MM.1S (cell line): ENCODE results near the gene KCNG2.

ENCODE experiments used
- DNase-seq: peaks from one replicate; pipeline ENCODE4 v3.0.0-alpha.2; 2015
- H2AFZ ChIP-seq: fragments of 300-600 bp; sonication (generic); 2 replicates; pipeline ENCODE4 v1.6.0; 2016; ENCODE audit warnings: antibody characterized with exemption, low read length
- H3F3A ChIP-seq: fragments of 300-600 bp; sonication (generic); 2 replicates; pipeline ENCODE4 v1.6.1; 2016; ENCODE audit warnings: mild to moderate bottlenecking, antibody characterized with exemption, low read length, moderate library complexity, mixed read lengths; ENCODE audit not compliant: insufficient read depth
- H3K27ac ChIP-seq: fragments of 300-600 bp; sonication (generic); 2 replicates; pipeline ENCODE4 v1.5.1; 2016; ENCODE audit warnings: mild to moderate bottlenecking, low read length
- H3K27me3 ChIP-seq: fragments of 300-600 bp; sonication (generic); replicated peaks from 2 replicates; pipeline ENCODE4 v1.6.0; 2016; ENCODE audit warnings: low read length; ENCODE audit not compliant: insufficient read depth
- H3K36me3 ChIP-seq: fragments of 300-600 bp; sonication (generic); replicated peaks from 2 replicates; pipeline ENCODE4 v1.6.1; 2016; ENCODE audit warnings: mild to moderate bottlenecking, low read length, mixed read lengths; ENCODE audit not compliant: insufficient read depth
- H3K4me1 ChIP-seq: fragments of 300-600 bp; sonication (generic); 2 replicates; pipeline ENCODE4 v1.6.1; 2016; ENCODE audit warnings: low read length, mixed read lengths
- H3K4me2 ChIP-seq: fragments of 300-600 bp; sonication (generic); 2 replicates; pipeline ENCODE4 v1.6.0; 2016; ENCODE audit warnings: low read depth, low read length
- H3K4me3 ChIP-seq: fragments of 300-600 bp; sonication (generic); 2 replicates; pipeline ENCODE4 v1.5.1; 2016; ENCODE audit warnings: low read length, mixed read lengths
- H3K79me2 ChIP-seq: fragments of 300-600 bp; sonication (generic); 2 replicates; pipeline ENCODE4 v1.6.1; 2016; ENCODE audit warnings: mixed run types, low read length, mixed read lengths
- H3K9ac ChIP-seq: fragments of 300-600 bp; sonication (generic); 2 replicates; pipeline ENCODE4 v1.6.1; 2016; ENCODE audit warnings: low read length, mixed read lengths
- H3K9me2 ChIP-seq: fragments of 300-600 bp; sonication (generic); replicated peaks from 2 replicates; pipeline ENCODE4 v1.6.1; 2016; ENCODE audit warnings: mild to moderate bottlenecking, low read length, mixed read lengths; ENCODE audit not compliant: insufficient read depth
- H3K9me3 ChIP-seq: fragments of 300-600 bp; sonication (generic); replicated peaks from 2 replicates; pipeline ENCODE4 v1.6.1; 2016; ENCODE audit warnings: mild to moderate bottlenecking, low read length, mixed read lengths; ENCODE audit not compliant: insufficient read depth
- H4K20me1 ChIP-seq: fragments of 300-600 bp; sonication (generic); 2 replicates; pipeline ENCODE4 v1.6.1; 2016; ENCODE audit warnings: mild to moderate bottlenecking, low read length, moderate library complexity, mixed read lengths; ENCODE audit not compliant: insufficient read depth
- EZH2 ChIP-seq: fragments of 300-600 bp; sonication (generic); optimal IDR thresholded peaks from 2 replicates; pipeline ENCODE3; 2017; ENCODE audit warnings: low read depth, mild to moderate bottlenecking, antibody characterized with exemption, low read length, mixed read lengths
- EZH2phosphoT487 ChIP-seq: fragments of 300-600 bp; sonication (generic); IDR thresholded peaks from 2 replicates; pipeline ENCODE4 v1.6.1; 2018; ENCODE audit warnings: antibody characterized with exemption, low read length
- TF ChIP-seq, protein P1 (sequence below): fragments of 300-600 bp; sonication (generic); IDR thresholded peaks from 2 replicates; pipeline ENCODE4 v1.5.1; 2016; ENCODE audit warnings: antibody characterized with exemption, low read length, mixed read lengths

Gene KCNG2

GRCh38 chr18:79856119-79857007 is 58.6 kb downstream of the KCNG2 start:
- H3K9ac ChIP-seq: no peak overlapping the region
- H3K9me2 ChIP-seq: no peaks in the 10 kb centered on the region
- no peaks in the 10 kb centered on the region for H4K20me1 ChIP-seq
- H3K4me2 ChIP-seq: no peak overlapping the region
- no peak overlapping the region for H2AFZ ChIP-seq
- H3K27me3 ChIP-seq: no peaks in the 10 kb centered on the region; the same call in 1 of the 2 replicates
- H3K27ac ChIP-seq: no peak overlapping the region
- no peaks in the 10 kb centered on the region for H3K4me1 ChIP-seq
- no peak for TF ChIP-seq EZH2
- TF ChIP-seq EZH2phosphoT487: no peak
- TF ChIP-seq, protein P1, sequence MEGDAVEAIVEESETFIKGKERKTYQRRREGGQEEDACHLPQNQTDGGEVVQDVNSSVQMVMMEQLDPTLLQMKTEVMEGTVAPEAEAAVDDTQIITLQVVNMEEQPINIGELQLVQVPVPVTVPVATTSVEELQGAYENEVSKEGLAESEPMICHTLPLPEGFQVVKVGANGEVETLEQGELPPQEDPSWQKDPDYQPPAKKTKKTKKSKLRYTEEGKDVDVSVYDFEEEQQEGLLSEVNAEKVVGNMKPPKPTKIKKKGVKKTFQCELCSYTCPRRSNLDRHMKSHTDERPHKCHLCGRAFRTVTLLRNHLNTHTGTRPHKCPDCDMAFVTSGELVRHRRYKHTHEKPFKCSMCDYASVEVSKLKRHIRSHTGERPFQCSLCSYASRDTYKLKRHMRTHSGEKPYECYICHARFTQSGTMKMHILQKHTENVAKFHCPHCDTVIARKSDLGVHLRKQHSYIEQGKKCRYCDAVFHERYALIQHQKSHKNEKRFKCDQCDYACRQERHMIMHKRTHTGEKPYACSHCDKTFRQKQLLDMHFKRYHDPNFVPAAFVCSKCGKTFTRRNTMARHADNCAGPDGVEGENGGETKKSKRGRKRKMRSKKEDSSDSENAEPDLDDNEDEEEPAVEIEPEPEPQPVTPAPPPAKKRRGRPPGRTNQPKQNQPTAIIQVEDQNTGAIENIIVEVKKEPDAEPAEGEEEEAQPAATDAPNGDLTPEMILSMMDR: no peak
- no peaks in the 10 kb centered on the region for H3K79me2 ChIP-seq
- no peaks in the 10 kb centered on the region for H3K36me3 ChIP-seq
- DNase-seq: no peak
- H3K4me3 ChIP-seq: no peak overlapping the region
- no peaks in the 10 kb centered on the region for H3K9me3 ChIP-seq
- H3F3A ChIP-seq: no peaks in the 10 kb centered on the region

GRCh38 chr18:79857082-79857671 is 59.4 kb downstream of the KCNG2 start:
- H3K4me1 ChIP-seq: no peaks in the 10 kb centered on the region
- H3K9me2 ChIP-seq: no peaks in the 10 kb centered on the region
- H3K4me2 ChIP-seq: no peak overlapping the region
- no peaks in the 10 kb centered on the region for H4K20me1 ChIP-seq
- H3K36me3 ChIP-seq: no peaks in the 10 kb centered on the region
- no peaks in the 10 kb centered on the region for H3F3A ChIP-seq
- no peak for DNase-seq
- H3K27ac ChIP-seq: no peak overlapping the region
- no peak overlapping the region for H2AFZ ChIP-seq
- TF ChIP-seq, protein P1: no peak
- TF ChIP-seq EZH2: no peak
- no peak for TF ChIP-seq EZH2phosphoT487
- H3K4me3 ChIP-seq: no peak overlapping the region
- no peaks in the 10 kb centered on the region; the same call in 1 of the 2 replicates for H3K27me3 ChIP-seq
- no peaks in the 10 kb centered on the region for H3K79me2 ChIP-seq
- H3K9ac ChIP-seq: no peak overlapping the region
- H3K9me3 ChIP-seq: no peaks in the 10 kb centered on the region

DNA sequence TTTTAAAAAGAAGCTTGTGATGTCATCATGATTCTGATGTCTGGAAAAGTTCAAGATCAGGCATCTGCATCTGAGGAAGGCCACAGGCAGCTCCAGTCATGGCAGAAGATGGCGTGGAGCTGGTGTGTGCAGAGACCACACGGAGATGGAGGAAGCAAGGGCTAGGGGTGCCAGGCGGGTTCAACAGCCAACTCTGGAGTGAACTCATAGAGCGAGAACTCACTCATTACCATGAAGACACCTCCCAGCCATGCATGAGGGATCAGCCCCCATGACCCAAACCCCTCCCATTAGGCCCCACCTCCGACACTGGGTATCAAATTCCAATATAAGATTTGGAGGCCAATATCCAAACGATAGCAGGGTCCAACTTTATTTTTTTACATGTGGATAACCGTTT is 61.6 kb downstream of the KCNG2 start:
- TF ChIP-seq, protein P1: no peak
- TF ChIP-seq EZH2: no peak
- no peak for TF ChIP-seq EZH2phosphoT487
- no peaks in the 10 kb centered on the region for H3K79me2 ChIP-seq

More for the DNA sequence above, 61.6 kb downstream of the KCNG2 start:
- Histone ChIP-seq H3K9ac (no peak overlapping the region), H3F3A (no peaks in the 10 kb centered on the region), H2AFZ (no peak overlapping the region), H3K36me3 (no peaks in the 10 kb centered on the region), H3K9me2 (no peaks in the 10 kb centered on the region), H3K4me2 (no peak overlapping the region), H3K4me1 (no peaks in the 10 kb centered on the region), H3K27me3 (no peaks in the 10 kb centered on the region; the same call in 1 of the 2 replicates), H3K27ac (no peak overlapping the region), H3K9me3 (no peaks in the 10 kb centered on the region), H3K4me3 (no peak overlapping the region), H4K20me1 (no peaks in the 10 kb centered on the region)
- DNase-seq: no peak
